Measurements from ENCODE around the gene ZBTB20.

The ZBTB20 gene

GRCh38 chr3:115081444-115081843 lies 65.6 kb downstream of the ZBTB20 start:
- no peaks in the 10 kb centered on the region for H3K4me1 ChIP-seq (ENCODE audit: insufficient read depth, low read length)
- TF ChIP-seq EZH2 (IDR thresholded peaks at IDR 0.05; ENCODE audit: borderline replicate concordance, low read depth, low read length, severe bottlenecking) (no peak), CTCF (IDR thresholded peaks at IDR 0.05; ENCODE audit: borderline replicate concordance, extremely low read depth, low read length, poor library complexity, severe bottlenecking) (no peak)

GRCh38 chr3:115077501-115078250 lies 69.4 kb downstream of the ZBTB20 start:
- ATAC-seq (ENCODE audit: insufficient read depth, low read depth), result no peak

More at GRCh38 chr3:115081444-115081843, 65.6 kb downstream of the ZBTB20 start:
- H3K27me3 ChIP-seq (ENCODE audit: insufficient read depth, low read length, poor library complexity), result no peaks in the 10 kb centered on the region
- H3K36me3 ChIP-seq (ENCODE audit: insufficient read depth, low read length), result no peaks in the 10 kb centered on the region
- H3K4me2 ChIP-seq (ENCODE audit: insufficient read depth, low read length), result no peak overlapping the region
- H3K79me2 ChIP-seq (ENCODE audit: insufficient read depth, low read length), result peaks cover 5% of the 10 kb centered on the region; the same call in 1 of the 2 replicates
- H2AFZ ChIP-seq (ENCODE audit: low read depth, low read length), result no peak overlapping the region
- no peak overlapping the region for H3K9ac ChIP-seq (ENCODE audit: low read depth, low read length)
- H4K20me1 ChIP-seq (ENCODE audit: insufficient read depth, low read length), result no peaks in the 10 kb centered on the region; the same call in 1 of the 2 replicates
- H3K4me3 ChIP-seq (ENCODE audit: low read depth in 1 of 2, low read length in 2 of 2), result no peak overlapping the region
- DNase-seq (no peak), ATAC-seq (ENCODE audit: insufficient read depth, low read depth) (no peak)
- H3K9me3 ChIP-seq (ENCODE audit: insufficient read depth, low read length, severe bottlenecking), result no peaks in the 10 kb centered on the region
- no peak overlapping the region for H3K27ac ChIP-seq (ENCODE audit: low read length)

GRCh38 chr3:115074502-115074901 lies 72.6 kb downstream of the ZBTB20 start:
- no peak overlapping the region for H3K27ac ChIP-seq (ENCODE audit: low read length)
- H3K79me2 ChIP-seq (ENCODE audit: insufficient read depth, low read length), result no peaks in the 10 kb centered on the region
- no peaks in the 10 kb centered on the region for H4K20me1 ChIP-seq (ENCODE audit: insufficient read depth, low read length)
- H3K4me2 ChIP-seq (ENCODE audit: insufficient read depth, low read length), result no peak overlapping the region
- ATAC-seq (ENCODE audit: insufficient read depth, low read depth), result no peak
- no peak overlapping the region for H3K4me3 ChIP-seq (ENCODE audit: low read depth in 1 of 2, low read length in 2 of 2)
- H3K36me3 ChIP-seq (ENCODE audit: insufficient read depth, low read length), result no peaks in the 10 kb centered on the region
- H3K4me1 ChIP-seq (ENCODE audit: insufficient read depth, low read length), result no peaks in the 10 kb centered on the region
- H2AFZ ChIP-seq (ENCODE audit: low read depth, low read length), result no peak overlapping the region
- H3K9me3 ChIP-seq (ENCODE audit: insufficient read depth, low read length, severe bottlenecking), result no peaks in the 10 kb centered on the region
- no peaks in the 10 kb centered on the region for H3K27me3 ChIP-seq (ENCODE audit: insufficient read depth, low read length, poor library complexity)
- DNase-seq, result no peak
- TF ChIP-seq EZH2 (IDR thresholded peaks at IDR 0.05; ENCODE audit: borderline replicate concordance, low read depth, low read length, severe bottlenecking) (no peak), CTCF (IDR thresholded peaks at IDR 0.05; ENCODE audit: borderline replicate concordance, extremely low read depth, low read length, poor library complexity, severe bottlenecking) (no peak)
- H3K9ac ChIP-seq (ENCODE audit: low read depth, low read length), result no peak overlapping the region

More at GRCh38 chr3:115077501-115078250, 69.4 kb downstream of the ZBTB20 start:
- Histone ChIP-seq H3K27me3 (ENCODE audit: insufficient read depth, low read length, poor library complexity) (no peaks in the 10 kb centered on the region), H3K27ac (ENCODE audit: low read length) (no peak overlapping the region), H3K9me3 (ENCODE audit: insufficient read depth, low read length, severe bottlenecking) (no peaks in the 10 kb centered on the region), H3K36me3 (ENCODE audit: insufficient read depth, low read length) (no peaks in the 10 kb centered on the region), H3K9ac (ENCODE audit: low read depth, low read length) (no peak overlapping the region), H3K79me2 (ENCODE audit: insufficient read depth, low read length) (peaks cover 5% of the 10 kb centered on the region; the same call in 1 of the 2 replicates), H3K4me2 (ENCODE audit: insufficient read depth, low read length) (no peak overlapping the region), H4K20me1 (ENCODE audit: insufficient read depth, low read length) (no peaks in the 10 kb centered on the region; the same call in 1 of the 2 replicates), H3K4me3 (ENCODE audit: low read depth in 1 of 2, low read length in 2 of 2) (no peak overlapping the region), H2AFZ (ENCODE audit: low read depth, low read length) (no peak overlapping the region), H3K4me1 (ENCODE audit: insufficient read depth, low read length) (no peaks in the 10 kb centered on the region)
- DNase-seq, result no peak
- no peak for TF ChIP-seq EZH2 (IDR thresholded peaks at IDR 0.05; ENCODE audit: borderline replicate concordance, low read depth, low read length, severe bottlenecking)
- TF ChIP-seq CTCF (IDR thresholded peaks at IDR 0.05; ENCODE audit: borderline replicate concordance, extremely low read depth, low read length, poor library complexity, severe bottlenecking), result no peak

Data from DND-41 (cell line).